Kidney capillary endothelial cell (primary cell): ENCODE data around the gene RAB3IL1.

Experiments used
- DNase-seq: peaks from one replicate; pipeline ENCODE4 v3.0.0-alpha.2; 2018; ENCODE audit warnings: low spot score

The RAB3IL1 gene

GRCh38 chr11:61919705-61920631, 2.6 kb upstream of the RAB3IL1 start:
- DNase-seq, result no peak

GRCh38 chr11:61918938-61919704, 1.8 kb upstream of the RAB3IL1 start:
- no peak for DNase-seq

- no peak for DNase-seq
These were observed 1.0 kb upstream of the RAB3IL1 start for GRCh38 chr11:61918251-61918937.

GRCh38 chr11:61916737-61917333, 531 bp downstream of the RAB3IL1 start:
- DNase-seq, result no peak

GRCh38 chr11:61914471-61915171, 2.7 kb downstream of the RAB3IL1 start:
- DNase-seq, result no peak

- no peak for DNase-seq
These were observed 3.5 kb downstream of the RAB3IL1 start for GRCh38 chr11:61913699-61914395.

- DNase-seq, result no peak
These were observed 4.2 kb downstream of the RAB3IL1 start for GRCh38 chr11:61912991-61913698.

- no peak for DNase-seq
These were observed 4.9 kb downstream of the RAB3IL1 start for GRCh38 chr11:61912530-61912898.

GRCh38 chr11:61911701-61912529, 5.5 kb downstream of the RAB3IL1 start:
- no peak for DNase-seq

GRCh38 chr11:61911128-61911700, 6.2 kb downstream of the RAB3IL1 start:
- no peak for DNase-seq

GRCh38 chr11:61910187-61911127, 6.9 kb downstream of the RAB3IL1 start:
- no peak for DNase-seq

- no peak for DNase-seq
These were observed 8.5 kb downstream of the RAB3IL1 start for GRCh38 chr11:61908730-61909316.

GRCh38 chr11:61907871-61908729, 9.3 kb downstream of the RAB3IL1 start:
- DNase-seq, result no peak

- no peak for DNase-seq
These were observed 10.1 kb downstream of the RAB3IL1 start for GRCh38 chr11:61907282-61907681.

- DNase-seq, result no peak
These were observed 10.8 kb downstream of the RAB3IL1 start for GRCh38 chr11:61906522-61906909.

GRCh38 chr11:61905801-61906521, 11.4 kb downstream of the RAB3IL1 start:
- no peak for DNase-seq
